ENCODE results near the gene ISG20L2.

Gene ISG20L2

DNA sequence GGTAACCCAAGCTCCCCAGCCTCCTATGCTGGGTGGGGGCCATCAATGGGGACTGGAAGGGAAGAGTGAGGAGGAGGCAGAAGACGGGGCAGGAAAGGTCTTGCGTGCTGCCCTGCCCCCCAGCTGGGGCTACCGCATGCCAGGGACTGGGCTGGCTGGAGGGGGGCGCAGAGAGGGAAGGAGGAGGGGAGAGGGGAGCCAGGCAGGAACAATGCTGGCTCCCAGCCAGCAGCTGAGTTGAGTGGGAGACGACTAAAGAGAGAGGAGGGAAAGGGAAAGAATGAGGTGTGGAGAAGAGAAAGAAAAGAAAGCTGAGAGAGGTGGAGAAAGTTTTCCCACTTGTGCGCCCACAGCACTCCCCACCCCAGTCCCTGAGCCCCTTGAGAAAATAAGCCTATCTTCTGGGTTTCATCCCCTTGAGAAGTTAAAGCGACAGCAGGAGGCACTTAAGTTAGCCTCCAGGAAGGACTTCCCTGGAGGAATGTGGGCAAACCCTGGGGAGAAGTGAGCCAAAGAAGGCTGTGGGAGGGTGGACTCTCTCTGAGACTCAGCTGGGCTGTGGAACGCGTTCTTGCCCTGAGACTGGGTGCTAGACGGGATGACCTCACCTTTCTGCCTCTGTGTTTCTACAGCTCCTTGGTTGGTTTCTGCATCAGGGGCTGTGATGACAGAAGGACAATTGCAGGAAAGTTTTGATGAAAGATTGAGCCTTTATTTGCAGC lies 38.5 kb downstream of the ISG20L2 start:
- DNase-seq (ENCODE audit: low spot score) = no peak

DNA sequence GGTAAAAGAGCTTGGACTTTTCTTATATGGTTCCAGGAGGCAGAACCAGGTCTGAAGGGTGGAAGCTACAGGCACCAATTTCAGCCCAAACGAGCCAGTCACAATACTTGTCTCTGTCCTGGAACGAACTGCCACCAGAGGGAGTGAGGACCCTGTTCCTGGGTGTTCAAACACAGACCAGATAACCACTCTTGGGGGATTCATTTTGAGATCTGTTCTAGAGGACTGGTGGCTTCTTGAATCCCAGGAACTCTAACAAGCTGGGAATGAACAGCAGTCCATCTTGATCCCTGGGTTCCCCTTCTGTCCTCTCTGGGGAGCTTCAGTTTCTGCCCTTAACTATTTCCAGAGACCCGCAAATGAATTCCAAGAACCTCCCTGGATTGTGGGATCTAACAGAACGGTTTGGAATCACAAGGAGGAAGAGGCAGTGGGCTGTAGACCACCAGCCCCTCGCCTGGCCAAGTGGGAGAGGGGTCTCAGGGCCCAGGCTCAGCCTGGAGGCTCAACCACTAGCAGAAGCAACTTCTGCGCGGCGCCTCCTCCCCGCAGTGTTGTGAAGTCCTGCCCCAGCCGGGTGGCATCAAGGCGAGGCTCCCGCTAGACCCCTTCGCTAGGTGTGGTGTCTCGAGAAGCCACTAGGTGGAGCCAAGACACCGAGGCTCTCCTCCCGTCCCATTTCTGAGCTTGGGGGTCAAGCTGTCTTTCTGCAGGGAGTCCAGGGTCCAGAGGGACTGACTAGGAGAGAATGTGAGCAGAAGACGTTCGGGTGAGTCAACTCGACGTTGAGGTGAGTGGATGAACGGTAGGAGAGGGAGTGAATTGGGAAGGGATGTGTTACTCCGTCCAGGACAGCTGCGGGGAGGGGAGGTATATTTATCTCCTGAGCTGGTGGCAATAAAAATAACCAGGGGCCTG lies 39.3 kb downstream of the ISG20L2 start:
- peak; percentile 84 for DNase-seq (ENCODE audit: low spot score)
- peak; percentile 64 for TF ChIP-seq CTCF (IDR thresholded peaks at IDR 0.05; ENCODE audit: extremely low read depth, missing control alignments)

More for the DNA sequence above, 38.5 kb downstream of the ISG20L2 start:
- TF ChIP-seq CTCF (IDR thresholded peaks at IDR 0.05; ENCODE audit: extremely low read depth, missing control alignments) = no peak

DNA sequence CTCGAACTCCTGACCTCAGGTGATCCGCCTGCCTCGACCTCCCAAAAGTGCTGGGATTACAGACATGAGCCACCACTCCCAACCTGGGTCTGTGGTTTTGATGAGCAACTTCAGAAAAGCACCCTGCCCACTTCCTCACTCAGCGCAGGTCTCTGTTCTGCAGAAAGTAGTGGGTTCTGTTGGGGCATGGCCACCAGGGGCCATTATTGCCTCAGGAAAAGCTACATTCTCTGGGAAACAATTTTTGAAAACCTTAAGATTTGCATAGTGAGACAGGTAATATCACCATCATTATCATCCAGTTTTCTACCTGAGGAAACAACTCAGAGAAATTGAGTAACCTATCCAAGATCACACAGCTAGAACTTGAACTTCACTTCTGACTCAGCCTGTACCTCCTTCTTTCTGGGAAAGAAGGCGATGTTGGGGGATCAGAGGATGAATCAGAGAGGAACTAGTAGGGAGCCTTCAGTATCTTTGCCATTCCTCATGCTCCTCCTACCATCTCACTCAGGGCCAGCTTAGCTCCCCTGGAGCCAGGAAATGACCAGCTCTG lies 44.3 kb downstream of the ISG20L2 start:
- peak; percentile 9 for TF ChIP-seq CTCF (IDR thresholded peaks at IDR 0.05; ENCODE audit: extremely low read depth, missing control alignments)
- no peak for DNase-seq (ENCODE audit: low spot score)

DNA sequence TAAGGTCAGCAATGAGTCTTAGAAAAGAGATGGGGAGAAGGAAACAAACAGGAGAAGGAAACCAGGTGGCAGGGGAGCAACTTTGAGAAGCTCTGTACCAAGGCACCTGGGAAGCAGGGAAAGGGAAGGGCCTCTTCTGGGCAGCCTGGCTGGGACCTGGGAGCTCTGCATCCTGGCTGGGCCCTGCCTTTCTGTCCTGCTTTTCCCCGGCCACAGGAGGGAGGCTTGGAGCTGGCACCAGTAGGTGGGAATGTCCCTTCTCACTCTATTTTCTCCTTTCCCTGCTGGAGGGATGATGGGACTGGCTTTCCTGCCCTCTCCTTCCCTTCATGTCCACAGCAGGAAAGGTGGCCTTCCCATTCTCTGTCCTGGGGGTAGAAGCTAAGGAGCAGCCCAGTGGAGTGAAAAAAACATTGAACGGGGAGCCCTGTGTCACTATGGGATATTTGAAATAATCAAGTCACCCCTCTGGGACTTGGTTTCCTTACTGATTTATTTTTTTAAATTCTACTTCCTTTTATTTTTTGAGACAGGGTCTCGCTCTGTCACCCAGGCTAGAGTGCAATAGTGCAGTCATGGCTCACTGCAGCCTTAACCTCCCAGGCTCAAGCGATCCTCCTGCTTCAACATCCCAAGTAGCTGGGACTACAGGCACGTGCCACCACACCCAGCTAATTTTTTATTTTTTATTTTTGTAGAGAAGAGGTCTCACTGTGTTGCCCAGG lies 46.2 kb downstream of the ISG20L2 start:
- DNase-seq (ENCODE audit: low spot score) = no peak

GRCh38 chr1:156681196-156681960 lies 47.2 kb downstream of the ISG20L2 start:
- TF ChIP-seq CTCF (IDR thresholded peaks at IDR 0.05; ENCODE audit: extremely low read depth, missing control alignments) = no peak
- DNase-seq (ENCODE audit: low spot score) = no peak

More for the DNA sequence above, 46.2 kb downstream of the ISG20L2 start:
- no peak for TF ChIP-seq CTCF (IDR thresholded peaks at IDR 0.05; ENCODE audit: extremely low read depth, missing control alignments)

DNA sequence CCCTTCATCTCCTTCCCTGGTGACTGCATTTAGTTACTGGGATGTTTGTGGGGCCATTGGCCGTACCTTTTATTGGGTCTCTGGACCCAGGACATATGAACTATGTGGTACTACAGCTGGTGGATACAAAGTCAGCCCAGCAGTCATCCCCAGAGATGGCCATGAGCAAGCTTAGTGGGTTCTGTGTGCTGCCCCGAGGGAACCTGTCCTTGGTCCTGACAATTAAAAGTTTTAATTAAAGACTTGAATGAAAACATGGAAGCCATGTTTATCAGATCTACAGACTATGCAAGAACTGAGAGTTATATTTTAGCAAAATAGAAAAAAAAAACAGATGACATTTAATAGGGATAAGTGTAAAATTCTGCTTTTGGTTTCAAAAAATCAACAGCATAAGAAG lies 48.5 kb downstream of the ISG20L2 start:
- DNase-seq (ENCODE audit: low spot score) = no peak
- no peak for TF ChIP-seq CTCF (IDR thresholded peaks at IDR 0.05; ENCODE audit: extremely low read depth, missing control alignments)
